Cardiac septum (tissue), 1 donor: ENCODE measurements around the gene OR5AK2. TPM values are rescaled to one million over a fixed set of nuclear protein-coding genes. Genes with fewer than 3 reads are reported as not detected.
"Not testable (repeated sequence)": the region's sequence is repeated elsewhere in the genome, so short reads cannot be mapped to it uniquely, and the experiment has no call there.

Experiments
- DNase-seq: peaks from one replicate; pipeline ENCODE4 v3.0.0-alpha.2; 2020; ENCODE audit warnings: low spot score
- intact Hi-C: fragments of 100-400 bp; cut with DNase I; formaldehyde crosslinking; loops from one replicate; pipeline ENCODE4 v1.14.0; 2022
- long read RNA-seq: library from polyadenylated mRNA; unstranded; transcript quantifications from one replicate; pipeline ENCODE4 v2.0.0, GENCODE V29; 2021
- total RNA-seq: library from RNA; stranded (reverse); fragmentation: NEBNext Ultra II Directional; extraction: Animal tissue kit (Norgen Biotek cat#: 25700); gene quantifications from one replicate; pipeline ENCODE4 v1.2.1, GENCODE V29; 2021
- donor health status: DM: no; HTN: no; CAD: no.

Gene OR5AK2, protein sequence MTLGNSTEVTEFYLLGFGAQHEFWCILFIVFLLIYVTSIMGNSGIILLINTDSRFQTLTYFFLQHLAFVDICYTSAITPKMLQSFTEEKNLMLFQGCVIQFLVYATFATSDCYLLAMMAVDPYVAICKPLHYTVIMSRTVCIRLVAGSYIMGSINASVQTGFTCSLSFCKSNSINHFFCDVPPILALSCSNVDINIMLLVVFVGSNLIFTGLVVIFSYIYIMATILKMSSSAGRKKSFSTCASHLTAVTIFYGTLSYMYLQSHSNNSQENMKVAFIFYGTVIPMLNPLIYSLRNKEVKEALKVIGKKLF
- total RNA-seq, result not detected
- long read RNA-seq, result 0 reads

DNA sequence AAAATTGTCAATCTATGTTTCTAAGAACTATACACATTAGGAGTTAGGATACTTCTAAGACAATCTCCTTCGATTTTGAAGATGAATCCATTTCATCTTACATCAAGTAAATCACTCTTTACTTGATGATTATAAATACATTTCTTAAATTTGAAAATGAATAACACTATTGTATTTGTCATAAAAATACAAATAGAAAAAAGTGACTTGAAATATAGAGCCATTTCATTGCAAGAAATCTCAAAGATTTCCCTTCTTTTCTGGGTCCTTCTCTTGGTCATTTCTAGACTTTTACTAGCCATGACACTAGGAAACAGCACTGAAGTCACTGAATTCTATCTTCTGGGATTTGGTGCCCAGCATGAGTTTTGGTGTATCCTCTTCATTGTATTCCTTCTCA lies at the start of gene OR5AK2:
TSS of gene OR5AK2 (plus strand) at position 301 of the 400 bp plus-strand sequence. CDS start at position 301, 0 bp downstream.
- no peak for DNase-seq
- intact Hi-C loops, result no loop called here

- DNase-seq, result not testable (repeated sequence)
Measured at GRCh38 chr11:56945526-56945925, 43.2 kb upstream of the OR5AK2 start.

DNA sequence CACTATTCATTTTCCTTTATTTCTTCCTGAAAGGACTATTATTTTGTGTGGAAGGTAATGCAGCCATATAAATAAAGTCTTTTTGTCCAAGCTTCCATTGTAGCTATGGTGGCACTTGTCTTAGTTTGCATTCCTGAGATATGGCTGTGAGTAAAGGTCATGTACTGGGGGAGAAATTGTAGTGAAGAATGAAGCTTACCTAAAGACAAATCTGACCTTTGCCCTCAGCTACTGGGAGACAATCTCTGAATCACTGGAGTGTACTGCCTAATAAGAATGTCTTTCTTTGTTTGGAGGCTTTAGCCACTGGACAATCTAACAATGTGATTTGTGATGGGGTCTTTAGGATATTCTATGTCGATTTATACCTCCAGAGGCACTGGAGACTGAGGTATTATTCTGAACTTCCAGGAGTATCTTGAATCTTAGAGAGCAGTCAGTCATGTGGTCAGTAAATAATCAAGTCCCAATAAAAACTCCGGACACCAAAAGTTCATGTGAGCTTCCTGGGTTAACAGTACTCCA lies 39.7 kb upstream of the OR5AK2 start:
- DNase-seq, result no peak
- intact Hi-C loops, result no loop called here

More at GRCh38 chr11:56945526-56945925, 43.2 kb upstream of the OR5AK2 start:
- intact Hi-C loops, result not testable (repeated sequence)

GRCh38 chr11:56950510-56950909 lies 38.2 kb upstream of the OR5AK2 start:
- intact Hi-C loops, result no loop called here
- DNase-seq, result no peak

DNA sequence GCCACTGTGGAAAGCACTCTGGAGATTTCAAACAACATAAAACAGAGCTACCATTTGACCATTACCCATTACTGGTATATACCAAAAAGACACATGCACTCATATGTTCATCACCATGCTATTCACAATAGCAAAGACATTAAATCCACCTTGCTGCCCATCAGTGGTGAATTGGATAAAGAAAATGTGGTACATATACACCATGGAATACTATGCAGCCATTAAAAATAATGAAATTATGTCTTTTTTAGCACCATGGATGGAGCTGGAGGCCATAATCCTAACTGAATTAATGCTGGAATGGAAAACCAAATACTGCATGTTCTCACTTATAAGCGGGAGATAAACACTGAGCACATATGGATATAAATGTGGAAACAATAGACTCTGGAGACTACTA lies 34.8 kb upstream of the OR5AK2 start:
- DNase-seq, intact Hi-C loops: not testable (repeated sequence)

GRCh38 chr11:56961609-56962008 lies 27.1 kb upstream of the OR5AK2 start:
- intact Hi-C loops, result no loop called here
- no peak for DNase-seq

GRCh38 chr11:56967726-56968125 lies 21.0 kb upstream of the OR5AK2 start:
- DNase-seq, result no peak
- intact Hi-C loops, result no loop called here

- intact Hi-C loops, result no loop called here
- DNase-seq, result no peak
Measured at GRCh38 chr11:56968524-56968923, 20.2 kb upstream of the OR5AK2 start.

DNA sequence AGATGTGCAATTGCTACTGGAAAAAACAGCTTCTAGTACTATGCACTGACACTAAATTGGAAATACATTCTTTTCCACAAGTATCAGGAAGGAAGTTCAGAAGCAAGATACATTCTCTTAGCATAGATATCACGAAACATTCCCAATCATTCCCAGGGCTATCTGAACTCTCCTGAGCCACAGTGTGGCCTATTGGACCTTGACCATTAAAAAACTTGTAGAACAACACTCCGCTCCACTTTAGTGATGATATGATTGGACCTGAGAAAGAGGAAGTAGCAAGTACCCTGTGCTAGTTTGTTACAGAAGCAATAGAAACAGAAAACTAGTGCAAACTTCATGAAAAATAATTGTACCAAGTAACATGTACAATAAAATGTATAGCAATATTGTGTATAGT lies 11.4 kb upstream of the OR5AK2 start:
- intact Hi-C loops, result no loop called here
- DNase-seq, result no peak

GRCh38 chr11:56990702-56991101 lies 2.0 kb downstream of the OR5AK2 start:
- DNase-seq, result no peak
- intact Hi-C loops, result no loop called here

DNA sequence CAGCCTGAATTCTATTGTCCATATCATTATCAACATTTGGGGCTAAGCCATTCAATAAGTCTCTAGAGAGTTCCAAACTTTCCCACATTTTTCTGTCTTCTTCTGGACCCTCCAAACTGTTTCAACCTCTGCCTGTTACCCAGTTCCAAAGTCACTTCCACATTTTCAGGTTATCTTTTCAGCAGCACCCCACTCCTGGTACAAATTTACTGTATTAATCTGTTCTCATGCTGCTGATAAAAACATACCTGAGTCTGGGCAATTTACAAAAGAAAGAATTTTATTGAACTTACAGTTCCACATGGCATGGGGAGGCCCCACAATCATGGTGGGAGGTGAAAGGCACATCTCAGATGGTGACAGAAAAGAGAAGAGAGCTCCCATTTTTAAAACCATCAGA lies 5.8 kb downstream of the OR5AK2 start:
- DNase-seq, result no peak
- intact Hi-C loops, result no loop called here

GRCh38 chr11:57001674-57002401 lies 13.1 kb downstream of the OR5AK2 start:
- intact Hi-C loops, result no loop called here
- DNase-seq, result no peak

- DNase-seq, result no peak
- intact Hi-C loops, result no loop called here
Measured at GRCh38 chr11:57008373-57008772, 19.7 kb downstream of the OR5AK2 start.

GRCh38 chr11:57015679-57016078 lies 27.0 kb downstream of the OR5AK2 start:
- intact Hi-C loops, result no loop called here
- no peak for DNase-seq

- no peak for DNase-seq
- intact Hi-C loops, result no loop called here
Measured at GRCh38 chr11:57031556-57031955, 42.8 kb downstream of the OR5AK2 start.

Other genes starting within 250 kb of the OR5AK2 start
- not detected for gene OR9G4, start 240.2 kb upstream of the OR5AK2 start, total RNA-seq
- gene LRRC55, start 193.0 kb downstream of the OR5AK2 start, total RNA-seq, result 0.13 TPM
- gene APLNR, start 248.3 kb downstream of the OR5AK2 start, total RNA-seq, result 16.6 TPM